Measurements from ENCODE around the gene VRTN.
"Not testable (repeated sequence)": the region's sequence is repeated elsewhere in the genome, so short reads cannot be mapped to it uniquely, and the experiment has no call there.

VRTN gene

DNA sequence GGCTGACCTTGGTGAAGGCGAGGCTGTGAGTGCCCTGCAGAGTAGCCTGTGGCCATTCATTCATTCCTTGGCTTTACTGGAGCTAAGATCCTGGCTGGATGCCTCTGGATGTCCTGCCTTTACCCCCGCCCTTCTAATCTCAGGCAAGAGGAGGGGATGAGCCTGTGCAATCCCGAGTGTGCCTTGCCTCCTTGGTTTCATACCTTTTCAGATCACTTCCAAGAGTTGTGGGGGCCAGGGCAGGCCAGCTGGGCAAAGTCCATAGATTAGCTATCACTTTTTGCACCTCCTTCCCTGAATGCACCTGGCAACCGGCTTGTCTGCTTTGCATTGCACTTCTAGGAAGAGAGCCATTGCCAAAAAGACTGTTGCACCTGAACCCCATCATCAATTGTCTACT is 1.5 kb downstream of the VRTN start:
- DNase-seq = no peak

DNA sequence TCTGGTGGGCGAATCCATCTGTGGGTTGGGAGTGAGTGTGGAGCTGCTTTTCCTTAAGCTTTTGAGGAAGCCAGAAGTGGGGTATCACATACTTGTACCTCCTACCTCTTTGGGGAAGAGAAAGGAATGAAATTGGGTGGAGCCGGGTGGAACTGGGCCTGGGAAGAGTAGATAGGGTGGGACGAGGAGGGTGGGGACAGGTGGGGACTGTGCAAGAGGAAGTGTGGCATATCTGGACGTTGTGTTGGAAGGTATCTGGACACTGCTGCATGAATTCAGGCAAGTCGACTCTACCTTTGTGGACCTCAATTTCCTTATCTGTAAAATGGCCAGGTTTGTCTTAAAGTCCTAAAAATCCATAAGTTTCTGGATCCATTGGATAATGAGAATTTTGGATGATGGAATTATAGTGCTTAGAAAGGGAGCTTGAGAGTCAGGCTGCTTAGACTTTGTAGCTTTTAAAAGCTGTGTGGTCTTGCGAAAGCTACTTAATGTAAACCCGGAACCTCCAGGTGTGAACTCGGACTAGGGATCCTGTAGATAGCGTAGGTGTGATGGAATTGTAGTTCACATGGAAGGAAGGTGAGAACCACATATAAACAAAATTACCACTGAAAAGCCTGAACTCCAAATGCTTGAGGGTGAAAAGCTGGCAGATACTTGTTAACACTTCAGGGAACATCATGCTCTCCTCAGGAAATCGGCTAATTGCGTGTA is 2.1 kb downstream of the VRTN start:
- no peak for DNase-seq

DNA sequence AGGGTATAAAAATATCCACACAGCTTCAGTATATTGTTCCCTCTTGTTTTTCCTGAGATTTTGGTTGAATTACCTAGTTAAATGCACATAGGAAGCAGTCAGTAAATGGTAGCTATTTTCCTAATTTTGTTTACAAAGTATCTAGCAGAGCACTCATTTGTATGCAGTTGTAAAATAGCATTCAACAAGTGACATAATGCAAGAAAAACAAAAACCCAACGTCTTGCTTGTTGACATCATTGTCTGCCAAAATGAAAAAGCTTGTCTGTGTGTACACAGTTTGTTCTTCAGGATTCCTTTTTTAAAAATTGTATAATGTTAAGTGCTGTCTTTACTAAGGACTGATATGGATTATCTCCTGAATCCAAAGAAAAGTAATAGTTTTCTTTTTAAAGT is 2.7 kb downstream of the VRTN start:
- no peak for DNase-seq

DNA sequence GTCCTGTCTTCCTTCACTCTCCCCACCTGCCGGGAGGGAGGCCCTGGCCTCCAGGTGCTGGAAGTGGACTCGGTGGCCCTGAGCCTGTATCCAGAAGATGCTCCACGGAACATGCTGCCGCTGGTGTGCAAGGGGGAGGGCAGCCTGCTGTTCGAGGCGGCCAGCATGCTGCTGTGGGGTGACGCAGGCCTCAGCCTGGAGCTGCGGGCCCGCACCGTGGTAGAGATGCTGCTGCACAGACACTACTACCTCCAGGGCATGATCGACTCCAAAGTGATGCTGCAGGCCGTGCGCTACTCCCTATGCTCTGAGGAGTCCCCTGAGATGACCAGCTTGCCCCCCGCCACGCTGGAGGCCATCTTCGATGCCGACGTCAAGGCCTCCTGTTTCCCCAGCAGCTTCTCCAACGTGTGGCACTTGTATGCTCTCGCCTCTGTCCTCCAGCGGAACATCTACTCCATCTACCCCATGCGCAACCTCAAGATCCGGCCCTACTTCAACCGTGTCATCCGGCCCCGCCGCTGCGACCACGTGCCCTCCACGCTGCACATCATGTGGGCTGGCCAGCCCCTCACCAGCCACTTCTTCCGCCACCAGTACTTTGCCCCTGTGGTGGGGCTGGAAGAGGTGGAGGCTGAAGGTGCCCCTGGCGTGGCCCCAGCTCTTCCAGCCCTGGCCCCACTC is 8.8 kb downstream of the VRTN start:
- no peak for DNase-seq

DNA sequence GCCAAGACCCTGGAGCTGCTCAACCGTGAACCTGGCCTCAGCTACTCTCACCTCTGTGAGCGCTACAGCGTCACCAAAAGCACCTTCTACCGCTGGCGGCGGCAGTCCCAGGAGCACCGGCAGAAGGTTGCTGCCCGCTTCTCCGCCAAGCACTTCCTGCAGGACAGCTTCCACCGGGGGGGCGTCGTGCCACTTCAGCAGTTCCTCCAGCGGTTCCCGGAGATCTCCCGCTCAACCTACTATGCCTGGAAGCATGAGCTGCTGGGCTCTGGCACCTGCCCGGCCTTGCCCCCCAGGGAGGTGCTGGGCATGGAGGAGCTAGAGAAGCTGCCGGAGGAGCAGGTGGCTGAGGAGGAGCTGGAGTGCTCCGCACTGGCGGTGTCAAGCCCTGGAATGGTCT is 9.3 kb downstream of the VRTN start:
- no peak for DNase-seq

DNA sequence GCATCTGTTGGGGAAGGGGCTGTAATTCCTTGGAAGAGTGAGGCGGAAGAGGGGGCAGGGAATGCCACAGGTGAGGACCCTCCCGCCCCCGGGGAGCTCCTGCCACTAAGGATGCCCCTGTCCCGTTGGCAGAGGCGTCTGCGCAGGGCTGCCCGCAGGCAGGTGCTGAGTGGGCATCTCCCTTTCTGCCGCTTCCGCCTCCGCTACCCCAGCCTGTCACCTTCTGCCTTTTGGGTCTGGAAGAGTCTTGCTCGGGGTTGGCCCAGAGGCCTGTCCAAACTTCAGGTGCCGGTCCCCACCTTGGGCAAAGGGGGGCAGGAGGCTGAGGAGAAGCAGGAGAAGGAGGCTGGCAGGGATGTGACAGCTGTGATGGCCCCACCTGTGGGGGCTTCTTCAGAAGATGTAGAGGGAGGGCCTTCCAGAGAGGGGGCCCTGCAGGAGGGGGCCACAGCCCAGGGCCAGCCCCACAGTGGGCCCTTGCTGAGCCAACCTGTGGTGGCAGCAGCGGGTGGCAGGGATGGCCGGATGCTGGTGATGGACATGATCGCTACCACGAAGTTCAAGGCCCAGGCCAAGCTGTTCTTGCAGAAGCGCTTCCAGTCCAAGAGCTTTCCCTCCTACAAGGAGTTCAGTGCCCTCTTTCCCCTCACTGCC is 10.0 kb downstream of the VRTN start:
- DNase-seq = no peak

DNA sequence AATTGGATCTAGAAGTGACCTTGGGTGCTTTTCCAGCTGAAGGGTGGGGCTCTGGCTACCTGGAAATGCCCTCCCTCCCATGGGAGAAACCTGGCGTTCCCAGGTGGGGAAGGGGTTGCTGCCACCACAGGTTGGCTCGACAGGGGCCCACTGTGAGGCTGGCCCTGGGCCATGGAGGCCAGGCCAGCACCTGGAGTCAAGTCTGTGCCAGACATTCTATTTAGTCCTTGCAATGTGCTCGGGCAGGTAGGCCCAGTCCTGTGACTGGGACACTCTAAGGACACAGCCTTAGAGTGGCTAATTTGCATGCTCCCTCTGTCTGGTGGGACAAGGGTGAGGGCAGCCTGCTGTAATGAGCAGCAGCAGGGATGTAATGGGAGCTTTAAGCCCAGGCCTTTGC is 11.9 kb downstream of the VRTN start:
- DNase-seq = no peak

DNA sequence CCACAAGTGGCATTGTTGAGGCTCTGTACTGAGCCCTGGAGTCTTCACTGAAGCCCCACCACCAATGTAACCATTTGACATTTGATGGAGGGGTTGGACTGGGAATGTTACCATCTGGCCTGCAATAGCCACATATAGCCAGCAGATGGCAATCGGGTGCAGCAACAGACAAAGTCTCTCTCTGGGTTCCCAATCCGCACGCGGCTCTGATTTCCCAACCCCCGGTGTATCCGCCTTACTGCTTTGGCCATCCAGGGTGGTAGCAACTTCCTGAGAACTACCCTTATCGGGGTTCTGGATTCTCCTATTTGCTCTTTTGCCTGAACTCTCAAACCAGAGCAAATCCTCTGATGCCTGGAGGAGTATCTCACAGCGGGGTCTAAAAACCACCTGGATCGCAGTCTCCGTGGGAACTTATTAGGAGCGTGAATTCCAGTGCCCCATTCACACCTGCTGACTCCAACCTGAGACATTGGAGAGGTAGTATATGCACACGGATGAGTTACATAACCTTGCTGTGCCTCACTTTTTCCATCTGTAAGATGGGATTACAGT is 14.2 kb downstream of the VRTN start:
- DNase-seq = peak; percentile 24 to 42

DNA sequence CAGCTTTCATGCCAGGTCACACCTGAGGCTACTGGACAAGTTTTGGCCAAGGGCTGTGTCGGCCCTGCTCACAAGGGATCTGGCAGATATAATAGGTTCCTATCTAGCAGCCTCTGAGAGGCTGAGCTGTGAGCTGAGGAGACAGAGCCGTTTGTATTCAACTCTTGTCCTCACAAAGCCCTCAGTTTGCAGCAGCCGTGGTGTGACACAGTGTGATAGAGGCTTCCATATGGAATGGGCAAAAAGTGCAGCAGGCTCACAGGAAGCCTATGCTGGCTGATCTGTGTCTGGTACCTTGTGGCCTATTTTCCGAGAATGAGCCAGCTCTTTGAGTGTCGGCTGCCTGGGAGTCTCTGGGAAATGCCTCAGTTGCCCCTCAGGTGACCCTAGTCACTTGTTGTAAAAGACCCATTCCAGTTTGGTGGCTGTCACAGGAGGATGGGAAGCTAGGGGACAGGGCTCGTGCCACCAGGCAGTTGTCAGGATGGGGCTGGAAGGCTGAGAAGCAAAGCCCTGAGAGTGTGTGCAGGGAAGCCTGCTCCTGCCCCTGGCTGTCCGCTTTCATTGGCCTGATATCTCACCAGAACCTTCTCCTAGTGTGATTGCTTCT is 16.1 kb downstream of the VRTN start:
- no peak for DNase-seq

DNA sequence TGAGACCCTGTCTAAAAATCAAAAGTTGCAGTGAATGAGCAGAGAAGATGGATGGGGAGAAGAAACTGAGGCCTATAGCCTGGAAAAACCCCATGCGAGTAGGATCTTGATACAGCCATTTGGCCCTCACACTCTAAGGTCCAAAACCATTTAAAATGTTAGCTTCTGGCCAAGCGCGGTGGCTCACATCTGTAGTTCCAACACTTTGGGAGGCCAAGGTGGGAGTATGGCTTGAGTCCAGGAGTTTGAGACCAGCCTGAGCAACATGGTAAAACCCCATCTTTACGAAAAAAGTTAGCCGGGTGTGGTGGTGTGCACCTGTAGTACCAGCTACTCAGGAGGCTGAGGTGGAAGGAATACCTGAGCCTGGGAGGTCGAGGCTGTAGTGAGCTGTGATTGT is 19.8 kb downstream of the VRTN start:
- DNase-seq = no peak

DNA sequence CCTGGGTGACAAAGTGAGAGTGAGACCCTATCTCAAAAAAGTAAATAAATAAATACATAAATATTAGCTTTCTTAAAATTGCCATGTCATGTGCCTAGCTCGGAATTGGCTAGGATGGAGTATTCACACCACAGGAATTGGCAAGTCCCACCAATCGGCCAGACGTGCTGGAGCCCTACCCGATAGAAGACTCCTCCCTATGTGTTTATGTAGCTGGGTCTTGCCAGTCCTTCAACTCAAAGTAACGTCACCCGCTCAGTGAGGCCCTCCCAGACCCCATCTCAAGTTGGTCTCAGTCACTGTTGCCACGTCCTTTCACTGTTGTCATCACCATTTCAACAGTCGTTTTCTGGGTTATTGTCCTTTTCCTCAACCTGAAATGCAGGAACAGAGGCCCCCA is 20.2 kb downstream of the VRTN start:
- no peak for DNase-seq

DNA sequence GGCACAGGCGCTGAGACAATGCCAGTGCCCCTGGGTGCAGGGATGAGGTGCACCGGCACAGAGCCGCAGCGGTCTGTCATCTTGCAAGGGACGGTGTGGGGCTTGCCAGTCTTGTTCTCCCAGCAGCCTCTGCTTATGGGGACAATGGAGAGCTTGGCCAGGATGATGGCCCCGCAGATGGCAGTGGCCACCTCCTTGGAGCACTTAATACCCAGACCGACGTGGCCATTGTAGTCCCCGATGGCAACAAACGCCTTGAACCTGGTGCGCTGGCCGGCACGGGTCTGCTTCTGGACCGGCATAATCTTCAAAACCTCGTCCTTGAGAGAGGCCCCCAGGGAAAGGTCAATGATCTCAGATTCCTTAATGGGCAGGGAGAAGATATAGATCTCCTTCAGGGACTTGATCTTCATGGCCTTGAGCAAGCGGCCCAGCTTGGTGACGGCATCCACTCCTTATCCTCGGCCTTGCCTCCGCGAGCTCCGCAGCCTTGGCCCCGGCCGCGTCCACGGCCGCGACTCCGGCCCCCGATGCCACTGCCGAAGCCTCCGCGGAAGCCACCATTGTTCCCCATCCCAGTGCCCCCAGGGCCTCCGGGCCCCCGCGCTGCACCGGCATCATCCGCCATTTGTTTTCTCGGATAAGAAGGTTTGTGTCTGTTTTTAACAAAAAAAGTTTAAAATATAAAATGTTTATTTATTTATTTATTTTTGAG is 29.9 kb downstream of the VRTN start:
- no peak for DNase-seq

DNA sequence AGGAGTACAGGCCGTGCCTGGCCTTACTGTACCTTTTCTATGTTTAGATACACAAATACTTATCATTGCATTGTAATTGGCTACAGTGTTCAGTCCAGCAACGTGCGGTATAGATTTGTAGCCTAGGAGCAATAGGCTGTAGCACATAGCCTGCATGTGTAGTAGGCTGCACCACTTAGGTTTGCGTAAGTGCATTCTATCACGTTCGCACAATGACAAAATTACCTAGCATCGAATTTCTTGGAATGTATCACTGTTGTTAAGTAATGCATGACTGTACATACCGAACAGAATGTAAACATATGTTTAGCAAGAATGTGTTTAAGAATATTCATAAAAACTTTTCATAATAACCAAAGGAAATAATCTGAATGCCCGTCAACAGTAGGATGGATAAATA is 31.9 kb downstream of the VRTN start:
- DNase-seq = no peak

DNA sequence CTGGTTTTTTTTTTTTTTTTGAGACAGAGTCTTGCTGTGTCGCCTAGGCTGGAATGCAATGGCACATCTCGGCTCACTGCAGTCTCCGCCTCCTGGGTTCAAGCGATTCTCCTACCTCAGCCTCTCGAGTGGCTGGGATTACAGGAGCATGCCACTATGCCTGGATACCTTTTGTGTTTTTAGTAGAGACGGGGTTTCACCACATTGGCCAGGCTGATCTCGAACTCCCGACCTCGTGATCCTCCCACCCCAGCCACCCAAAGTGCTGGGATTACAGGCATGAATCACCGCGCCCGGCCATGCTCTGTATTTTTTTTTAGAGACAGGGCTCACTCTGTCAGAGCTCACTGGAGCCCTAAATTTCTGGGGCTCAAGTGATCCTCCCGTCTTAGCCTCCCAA is 32.6 kb downstream of the VRTN start:
- DNase-seq = no peak

DNA sequence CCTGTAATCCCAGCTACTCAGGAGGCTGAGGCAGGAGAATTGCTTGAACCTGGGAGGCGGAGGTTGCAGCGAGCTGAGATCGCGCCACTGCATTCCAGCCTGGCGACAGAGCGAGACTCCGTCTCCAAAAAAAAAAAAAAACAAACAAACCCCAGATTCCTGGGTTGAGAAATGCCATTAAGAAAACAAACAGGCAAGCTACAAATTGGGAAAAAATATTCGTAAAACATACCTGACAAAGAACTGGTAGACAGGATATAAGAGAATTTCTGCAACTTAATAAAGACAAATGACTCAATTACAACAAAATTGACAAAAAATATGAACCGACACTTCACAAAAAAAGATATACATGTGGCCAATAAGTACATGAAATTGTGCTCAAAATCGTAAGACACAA is 33.3 kb downstream of the VRTN start:
- not testable (repeated sequence) for DNase-seq

DNA sequence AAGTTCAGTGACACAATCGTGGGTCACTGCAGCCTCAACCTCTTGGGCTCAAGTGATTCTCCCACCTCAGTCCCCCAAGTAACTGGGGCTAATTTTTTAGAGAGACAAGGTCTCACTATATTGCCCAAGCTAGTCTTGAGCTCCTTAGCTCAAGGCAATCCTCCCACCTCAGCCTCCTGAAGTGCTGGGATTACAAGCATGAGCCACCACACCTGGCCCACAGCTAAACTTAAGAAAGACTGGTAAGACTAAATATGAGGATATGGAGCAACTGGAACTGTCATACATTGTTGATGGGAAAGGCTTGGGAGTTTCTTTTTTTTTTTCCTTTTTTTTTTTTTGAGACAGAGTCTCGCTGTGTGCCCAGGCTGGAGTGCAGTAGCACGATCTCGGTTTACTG is 34.0 kb downstream of the VRTN start:
- DNase-seq = no peak

DNA sequence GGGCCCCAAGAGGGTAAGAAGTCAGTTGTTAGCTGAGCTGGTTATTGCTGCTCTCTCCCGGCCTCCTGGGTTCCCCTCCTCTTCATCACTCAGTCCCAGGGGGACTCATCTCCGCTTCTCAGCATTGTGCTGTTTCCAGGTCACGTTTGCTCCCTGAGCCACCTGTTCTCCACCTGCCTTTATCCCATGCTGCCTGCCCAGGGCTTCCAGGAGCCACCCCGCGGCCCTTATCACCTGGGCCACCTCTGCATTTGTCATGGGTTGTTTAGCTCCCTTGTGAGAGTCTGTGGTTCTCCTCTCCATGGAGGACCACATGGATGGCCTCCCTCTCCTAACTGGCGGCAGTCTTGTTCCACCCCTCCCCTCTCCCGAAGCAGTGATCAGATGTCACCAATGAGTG is 41.7 kb downstream of the VRTN start:
- DNase-seq = no peak

DNA sequence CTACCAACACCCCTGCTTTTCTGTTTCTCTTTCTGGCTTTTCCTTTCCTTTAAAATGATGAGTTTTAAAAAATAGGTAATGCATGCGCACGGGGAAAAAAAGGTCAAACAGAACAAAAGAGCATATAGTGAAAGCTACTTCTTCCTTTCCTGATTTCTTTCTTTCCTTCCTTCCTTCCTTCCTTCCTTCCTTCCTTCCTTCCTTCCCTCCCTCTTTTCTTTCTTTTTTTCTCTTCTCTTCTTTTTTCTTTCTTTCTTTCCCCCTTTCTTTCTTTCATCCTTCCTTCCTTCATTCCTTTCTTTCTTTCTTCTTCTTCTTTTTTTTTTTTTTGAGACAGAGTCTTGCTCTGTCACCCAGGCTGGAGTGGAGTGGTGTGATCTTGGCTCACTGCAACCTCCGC is 42.2 kb downstream of the VRTN start:
- DNase-seq = not testable (repeated sequence)

DNA sequence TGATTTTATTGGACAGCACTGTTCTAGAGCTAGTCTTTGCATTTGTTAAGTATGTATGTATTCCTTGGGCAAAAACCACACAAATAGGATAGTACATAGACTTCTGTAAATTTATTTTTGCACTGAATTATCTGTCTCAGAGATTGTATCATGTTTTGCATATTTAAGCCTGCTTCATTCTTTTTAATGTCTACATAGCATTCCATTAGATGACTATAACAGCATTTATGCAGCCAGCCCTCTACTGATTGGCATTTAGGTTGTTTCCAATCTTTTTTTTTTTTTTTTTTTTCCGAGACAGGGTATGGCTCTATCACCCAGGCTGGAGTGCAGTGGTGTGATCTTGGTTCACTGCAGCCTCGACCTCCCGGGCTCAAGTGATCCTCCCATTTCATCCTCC is 43.2 kb downstream of the VRTN start:
- DNase-seq = no peak

DNA sequence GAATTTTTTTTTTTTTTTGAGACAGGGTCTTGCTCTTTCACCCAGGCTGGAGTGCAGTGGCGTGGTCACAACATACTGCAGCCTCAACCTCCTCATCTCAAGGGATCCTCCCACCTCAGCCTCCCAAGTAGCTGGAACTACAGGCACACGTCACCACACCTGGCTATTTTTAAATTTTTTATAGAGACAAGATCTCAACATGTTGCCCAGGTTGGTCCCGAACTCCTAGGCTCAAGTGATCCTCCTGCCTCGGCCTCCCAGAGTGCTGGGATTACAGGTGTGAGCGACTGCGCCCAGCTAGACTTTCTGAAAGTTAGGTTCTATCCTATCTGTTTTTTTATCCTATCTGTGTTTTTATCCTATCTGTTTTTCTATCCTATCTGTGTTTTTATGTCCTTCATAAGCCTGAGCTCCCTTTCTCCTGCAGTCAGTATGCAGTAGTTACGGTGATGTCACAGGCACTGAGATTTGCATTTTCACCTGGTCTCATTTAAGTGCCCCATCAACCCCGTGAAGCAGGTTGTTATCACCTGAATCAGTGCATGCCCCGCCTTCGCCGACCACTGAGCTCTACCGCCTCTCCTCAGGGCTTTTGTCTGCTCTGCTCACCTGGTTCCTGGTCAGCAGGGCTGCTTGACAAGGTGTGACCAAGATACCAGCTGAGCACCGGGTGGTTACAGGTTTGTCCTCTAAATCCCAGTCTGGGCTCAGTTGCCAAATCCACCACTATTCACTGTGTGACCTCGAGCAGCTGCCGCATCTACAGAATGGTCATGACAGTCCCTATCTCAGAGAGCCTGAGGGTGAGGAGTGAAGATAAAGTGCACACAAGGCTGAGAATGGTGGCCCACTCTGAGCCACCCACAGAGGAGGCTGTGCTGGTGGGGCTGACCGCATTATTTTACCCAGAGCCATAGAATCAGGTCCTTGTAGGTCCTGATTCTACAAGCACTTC is 44.6 kb downstream of the VRTN start:
- DNase-seq = no peak

DNA sequence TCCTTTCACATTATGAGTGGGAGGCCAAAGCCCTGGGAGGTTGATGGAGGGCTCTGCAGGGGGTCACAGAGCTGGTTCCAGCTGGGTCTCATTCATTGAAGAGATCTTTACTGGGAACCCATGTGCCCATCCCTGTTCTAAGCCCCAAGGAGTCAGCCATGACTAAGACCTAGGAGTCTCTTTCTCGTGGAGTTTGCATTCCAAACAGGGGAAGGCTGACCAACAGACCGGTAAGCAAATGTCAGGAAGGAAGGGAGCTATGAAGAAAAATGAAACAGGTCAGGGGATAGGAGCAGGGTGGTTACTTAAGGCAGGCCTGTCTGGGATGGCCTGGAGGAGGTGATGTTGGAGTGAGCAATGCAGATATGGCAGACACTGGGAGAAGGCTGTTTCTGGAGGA is 46.3 kb downstream of the VRTN start:
- DNase-seq = no peak

DNA sequence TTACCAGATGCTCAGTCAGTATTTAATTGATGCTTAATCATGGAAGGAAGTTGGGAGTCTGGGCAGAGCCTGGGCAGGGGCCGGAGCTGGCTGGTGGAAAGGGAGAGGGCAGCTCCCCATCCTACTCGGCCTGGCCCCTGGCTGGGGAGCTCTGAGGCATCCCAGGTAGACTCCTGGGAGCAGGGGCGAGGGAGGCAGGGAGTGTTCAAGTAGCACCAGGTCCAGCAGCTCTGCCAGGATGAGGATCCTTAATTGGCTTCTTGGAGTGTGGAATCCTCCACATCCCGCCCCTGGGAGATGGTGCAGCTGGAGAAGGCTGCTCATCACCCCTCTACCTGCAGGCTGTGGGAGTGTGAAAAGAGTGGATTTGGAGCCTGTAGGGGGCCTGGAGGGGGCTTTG is 46.8 kb downstream of the VRTN start:
- DNase-seq = no peak

Data from bone marrow (tissue), 2 donors.